ENCODE measurements around the gene SULT1B1. TPM values are rescaled to one million over a fixed set of nuclear protein-coding genes. Genes with fewer than 3 reads are reported as not detected.

The SULT1B1 gene
- total and polyA plus RNA-seq, 10 of the 15 experiments (the other 5 are each of a cell fraction or from before 2014, with no cell fraction given), result 0.01 to 0.05 (median 0.01) TPM; not detected in 7

DNA sequence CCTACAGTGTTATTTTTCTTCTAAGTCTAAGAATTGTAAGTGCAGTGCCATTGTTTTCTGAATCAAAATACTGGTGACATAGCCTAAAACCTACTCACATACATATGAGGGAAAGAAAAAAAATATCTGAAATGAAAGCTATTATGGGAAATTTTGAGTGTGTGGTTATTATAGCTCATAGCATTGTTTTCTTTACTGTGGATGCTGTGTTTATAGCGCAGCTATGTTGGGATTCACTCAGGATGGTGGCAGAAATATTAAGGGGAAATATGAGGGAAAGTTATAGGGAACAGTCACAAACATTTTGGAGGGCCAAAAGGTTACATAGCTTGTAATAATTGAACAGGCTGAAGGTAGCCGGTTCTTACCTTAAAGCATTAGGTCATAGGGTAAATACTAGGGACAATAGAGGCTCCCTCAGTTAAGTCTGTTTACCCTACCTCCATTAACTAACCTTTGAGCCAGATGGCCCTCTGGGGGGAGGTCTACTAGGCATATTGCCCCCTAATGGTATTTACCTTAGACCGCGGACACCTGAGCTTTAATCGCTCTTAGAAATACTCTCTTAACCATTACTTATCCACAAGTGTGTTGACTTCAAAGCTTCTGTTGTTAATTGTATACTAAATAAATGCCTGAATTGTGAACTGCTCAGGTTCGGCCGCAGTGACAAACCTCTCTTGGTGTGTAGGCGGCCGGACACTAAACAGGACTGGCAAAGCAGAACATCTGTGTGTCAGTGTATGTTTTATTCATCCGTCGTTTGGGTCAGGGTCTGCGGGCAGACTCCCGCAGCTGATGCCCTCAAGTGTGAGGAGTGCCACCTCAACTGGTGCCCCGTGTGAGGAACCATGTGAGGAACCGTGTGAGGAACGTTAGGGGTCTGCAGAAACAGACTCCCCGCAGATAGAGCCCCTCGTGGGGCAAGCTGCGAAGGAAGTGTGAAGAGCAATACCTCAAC, 21.3 kb upstream of the SULT1B1 start (continued):
- TF ChIP-seq, protein P1, sequence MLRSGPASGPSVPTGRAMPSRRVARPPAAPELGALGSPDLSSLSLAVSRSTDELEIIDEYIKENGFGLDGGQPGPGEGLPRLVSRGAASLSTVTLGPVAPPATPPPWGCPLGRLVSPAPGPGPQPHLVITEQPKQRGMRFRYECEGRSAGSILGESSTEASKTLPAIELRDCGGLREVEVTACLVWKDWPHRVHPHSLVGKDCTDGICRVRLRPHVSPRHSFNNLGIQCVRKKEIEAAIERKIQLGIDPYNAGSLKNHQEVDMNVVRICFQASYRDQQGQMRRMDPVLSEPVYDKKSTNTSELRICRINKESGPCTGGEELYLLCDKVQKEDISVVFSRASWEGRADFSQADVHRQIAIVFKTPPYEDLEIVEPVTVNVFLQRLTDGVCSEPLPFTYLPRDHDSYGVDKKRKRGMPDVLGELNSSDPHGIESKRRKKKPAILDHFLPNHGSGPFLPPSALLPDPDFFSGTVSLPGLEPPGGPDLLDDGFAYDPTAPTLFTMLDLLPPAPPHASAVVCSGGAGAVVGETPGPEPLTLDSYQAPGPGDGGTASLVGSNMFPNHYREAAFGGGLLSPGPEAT (IDR thresholded peaks at IDR 0.05; ENCODE audit: low read depth), result no peak
- TF ChIP-seq ZNF622 (IDR thresholded peaks at IDR 0.05) (no peak), NBN (IDR thresholded peaks at IDR 0.05) (no peak), RAD51 (IDR thresholded peaks at IDR 0.05) (no peak), CHD4 (IDR thresholded peaks at IDR 0.05) (no peak)
- TF ChIP-seq, protein P2, sequence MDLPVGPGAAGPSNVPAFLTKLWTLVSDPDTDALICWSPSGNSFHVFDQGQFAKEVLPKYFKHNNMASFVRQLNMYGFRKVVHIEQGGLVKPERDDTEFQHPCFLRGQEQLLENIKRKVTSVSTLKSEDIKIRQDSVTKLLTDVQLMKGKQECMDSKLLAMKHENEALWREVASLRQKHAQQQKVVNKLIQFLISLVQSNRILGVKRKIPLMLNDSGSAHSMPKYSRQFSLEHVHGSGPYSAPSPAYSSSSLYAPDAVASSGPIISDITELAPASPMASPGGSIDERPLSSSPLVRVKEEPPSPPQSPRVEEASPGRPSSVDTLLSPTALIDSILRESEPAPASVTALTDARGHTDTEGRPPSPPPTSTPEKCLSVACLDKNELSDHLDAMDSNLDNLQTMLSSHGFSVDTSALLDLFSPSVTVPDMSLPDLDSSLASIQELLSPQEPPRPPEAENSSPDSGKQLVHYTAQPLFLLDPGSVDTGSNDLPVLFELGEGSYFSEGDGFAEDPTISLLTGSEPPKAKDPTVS (IDR thresholded peaks at IDR 0.05; ENCODE audit: low read depth, low read length), result no peak
- TF ChIP-seq, protein P3, sequence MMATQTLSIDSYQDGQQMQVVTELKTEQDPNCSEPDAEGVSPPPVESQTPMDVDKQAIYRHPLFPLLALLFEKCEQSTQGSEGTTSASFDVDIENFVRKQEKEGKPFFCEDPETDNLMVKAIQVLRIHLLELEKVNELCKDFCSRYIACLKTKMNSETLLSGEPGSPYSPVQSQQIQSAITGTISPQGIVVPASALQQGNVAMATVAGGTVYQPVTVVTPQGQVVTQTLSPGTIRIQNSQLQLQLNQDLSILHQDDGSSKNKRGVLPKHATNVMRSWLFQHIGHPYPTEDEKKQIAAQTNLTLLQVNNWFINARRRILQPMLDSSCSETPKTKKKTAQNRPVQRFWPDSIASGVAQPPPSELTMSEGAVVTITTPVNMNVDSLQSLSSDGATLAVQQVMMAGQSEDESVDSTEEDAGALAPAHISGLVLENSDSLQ (IDR thresholded peaks at IDR 0.05), result no peak
- TF ChIP-seq, protein P4, sequence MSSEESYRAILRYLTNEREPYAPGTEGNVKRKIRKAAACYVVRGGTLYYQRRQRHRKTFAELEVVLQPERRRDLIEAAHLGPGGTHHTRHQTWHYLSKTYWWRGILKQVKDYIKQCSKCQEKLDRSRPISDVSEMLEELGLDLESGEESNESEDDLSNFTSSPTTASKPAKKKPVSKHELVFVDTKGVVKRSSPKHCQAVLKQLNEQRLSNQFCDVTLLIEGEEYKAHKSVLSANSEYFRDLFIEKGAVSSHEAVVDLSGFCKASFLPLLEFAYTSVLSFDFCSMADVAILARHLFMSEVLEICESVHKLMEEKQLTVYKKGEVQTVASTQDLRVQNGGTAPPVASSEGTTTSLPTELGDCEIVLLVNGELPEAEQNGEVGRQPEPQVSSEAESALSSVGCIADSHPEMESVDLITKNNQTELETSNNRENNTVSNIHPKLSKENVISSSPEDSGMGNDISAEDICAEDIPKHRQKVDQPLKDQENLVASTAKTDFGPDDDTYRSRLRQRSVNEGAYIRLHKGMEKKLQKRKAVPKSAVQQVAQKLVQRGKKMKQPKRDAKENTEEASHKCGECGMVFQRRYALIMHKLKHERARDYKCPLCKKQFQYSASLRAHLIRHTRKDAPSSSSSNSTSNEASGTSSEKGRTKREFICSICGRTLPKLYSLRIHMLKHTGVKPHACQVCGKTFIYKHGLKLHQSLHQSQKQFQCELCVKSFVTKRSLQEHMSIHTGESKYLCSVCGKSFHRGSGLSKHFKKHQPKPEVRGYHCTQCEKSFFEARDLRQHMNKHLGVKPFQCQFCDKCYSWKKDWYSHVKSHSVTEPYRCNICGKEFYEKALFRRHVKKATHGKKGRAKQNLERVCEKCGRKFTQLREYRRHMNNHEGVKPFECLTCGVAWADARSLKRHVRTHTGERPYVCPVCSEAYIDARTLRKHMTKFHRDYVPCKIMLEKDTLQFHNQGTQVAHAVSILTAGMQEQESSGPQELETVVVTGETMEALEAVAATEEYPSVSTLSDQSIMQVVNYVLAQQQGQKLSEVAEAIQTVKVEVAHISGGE (CRISPR knock-in tag; IDR thresholded peaks at IDR 0.05), result no peak
